GOT3 (cell line): Measurements from ENCODE around the gene AJAP1.

Source experiments
- DNase-seq: peaks from one replicate; lab custom pipeline; 2025; ENCODE audit warnings: mixed read lengths; lab: John Stamatoyannopoulos, UW

AJAP1 gene

DNA sequence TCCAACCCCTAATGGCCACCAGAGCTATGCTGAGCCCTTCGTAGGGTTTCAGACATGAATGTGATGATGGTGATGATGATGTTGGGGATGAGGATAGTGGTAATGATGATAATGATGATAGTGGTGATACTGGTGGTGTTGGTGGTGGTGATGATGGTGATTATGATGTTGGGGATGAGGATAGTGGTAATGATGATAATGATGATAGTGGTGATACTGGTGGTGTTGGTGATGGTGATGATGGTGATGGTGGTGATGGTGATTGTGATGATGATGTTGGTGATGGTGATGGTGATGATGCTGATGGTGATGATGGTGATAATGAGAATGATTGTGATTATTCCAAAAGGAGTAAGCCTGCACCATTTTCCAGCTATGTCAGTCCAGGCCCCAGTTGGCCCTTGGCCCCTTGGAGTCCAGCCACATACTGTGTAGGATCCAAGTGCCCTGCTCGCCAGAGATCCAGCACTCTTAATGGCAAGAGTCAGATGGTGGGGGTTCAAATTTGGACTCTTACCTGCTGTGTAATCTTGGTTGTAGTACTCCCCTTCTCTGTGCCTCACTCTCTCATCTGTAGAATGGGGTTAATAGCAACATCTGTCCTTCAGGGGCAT is 28.3 kb downstream of the AJAP1 start:
- no peak for DNase-seq

DNA sequence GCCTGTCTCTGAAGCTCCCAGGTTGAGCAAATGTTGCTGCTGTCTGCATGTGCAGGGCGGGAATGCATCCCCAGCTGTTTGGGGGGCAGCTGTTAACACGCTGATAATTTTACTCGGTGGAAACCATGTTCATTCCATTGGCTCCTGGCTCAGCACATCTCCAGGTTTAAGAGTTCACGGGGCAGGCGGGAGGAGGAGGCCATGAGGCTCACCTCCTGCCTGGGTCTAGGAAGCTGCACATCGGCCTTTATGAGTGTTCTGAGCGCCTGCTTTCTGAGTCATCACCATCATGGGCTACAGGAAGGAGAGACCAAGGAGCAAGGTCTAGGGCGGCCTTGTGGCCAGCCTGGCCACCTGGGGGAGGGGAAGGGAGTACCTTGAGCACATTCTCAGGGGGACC is 29.7 kb downstream of the AJAP1 start:
- no peak for DNase-seq

GRCh38 chr1:4684864-4685522 is 30.6 kb downstream of the AJAP1 start:
- no peak for DNase-seq

- DNase-seq = no peak
These were observed 31.1 kb downstream of the AJAP1 start for GRCh38 chr1:4685523-4685865.

GRCh38 chr1:4687943-4688342 is 33.5 kb downstream of the AJAP1 start:
- no peak for DNase-seq

DNA sequence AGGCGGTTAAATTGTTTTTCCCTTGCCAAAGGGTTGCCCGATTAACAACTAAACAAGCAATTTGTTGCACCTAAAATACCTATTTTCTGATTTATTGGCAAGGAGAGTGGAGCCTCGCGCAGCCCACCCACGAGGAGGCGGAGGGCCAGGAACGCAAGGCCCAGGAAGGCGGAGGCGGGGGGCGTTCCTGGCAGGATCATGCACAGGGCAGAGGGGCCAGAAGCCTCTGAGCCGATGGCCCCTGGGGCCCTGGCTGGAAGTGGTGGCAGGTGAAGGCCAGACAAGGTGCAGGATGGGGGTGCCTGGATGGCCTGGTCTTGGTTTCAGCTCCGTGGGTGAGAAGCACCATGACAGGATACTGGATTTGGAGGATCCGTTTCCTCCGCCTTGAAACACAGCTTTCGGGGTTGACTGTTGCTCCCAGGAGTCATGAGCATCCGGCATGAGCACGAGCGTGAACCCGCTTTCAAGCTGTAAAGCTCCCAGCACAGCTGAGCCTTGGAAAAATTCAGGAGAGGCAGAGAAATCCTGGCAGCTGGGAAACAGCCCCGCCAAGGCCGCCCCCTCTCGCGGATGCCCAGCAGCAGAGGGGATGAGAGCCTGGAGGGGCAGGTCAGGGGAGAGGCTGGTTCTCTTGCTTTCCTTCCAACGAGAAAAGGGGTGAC is 35.0 kb downstream of the AJAP1 start:
- DNase-seq = no peak

DNA sequence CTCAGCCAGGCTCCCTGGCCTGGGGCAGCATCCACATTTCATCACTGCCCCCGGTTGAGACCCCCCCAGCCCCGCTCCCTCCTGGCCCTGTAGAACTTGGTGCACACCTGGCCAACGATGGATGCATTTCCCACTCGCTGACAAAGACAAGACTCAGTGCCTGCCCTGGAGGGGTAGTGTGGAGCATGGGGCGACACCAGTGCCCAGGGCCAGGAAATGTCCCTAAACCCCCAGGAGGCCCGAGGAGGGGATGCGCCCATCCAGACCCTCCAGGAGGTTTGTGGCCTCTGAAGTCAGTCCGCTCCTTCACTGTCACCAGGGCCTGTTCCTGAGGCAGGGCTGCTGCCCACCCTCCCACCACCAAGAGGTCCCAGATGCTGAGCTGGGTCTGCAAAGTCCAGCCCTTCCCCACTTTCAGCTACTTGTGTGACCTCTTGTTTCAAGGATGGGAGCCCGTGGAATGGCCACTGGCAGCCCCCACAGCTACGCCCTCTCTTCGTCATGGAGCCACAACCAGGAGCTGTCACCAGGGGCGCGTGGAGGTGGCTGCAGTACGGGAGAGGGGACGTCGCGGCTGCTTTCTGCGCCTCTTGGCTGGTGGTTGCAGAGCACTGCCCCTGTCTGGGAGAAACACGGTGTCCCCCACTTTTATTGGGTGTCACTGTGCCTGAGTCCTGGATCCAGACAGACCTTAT is 35.7 kb downstream of the AJAP1 start:
- no peak for DNase-seq

DNA sequence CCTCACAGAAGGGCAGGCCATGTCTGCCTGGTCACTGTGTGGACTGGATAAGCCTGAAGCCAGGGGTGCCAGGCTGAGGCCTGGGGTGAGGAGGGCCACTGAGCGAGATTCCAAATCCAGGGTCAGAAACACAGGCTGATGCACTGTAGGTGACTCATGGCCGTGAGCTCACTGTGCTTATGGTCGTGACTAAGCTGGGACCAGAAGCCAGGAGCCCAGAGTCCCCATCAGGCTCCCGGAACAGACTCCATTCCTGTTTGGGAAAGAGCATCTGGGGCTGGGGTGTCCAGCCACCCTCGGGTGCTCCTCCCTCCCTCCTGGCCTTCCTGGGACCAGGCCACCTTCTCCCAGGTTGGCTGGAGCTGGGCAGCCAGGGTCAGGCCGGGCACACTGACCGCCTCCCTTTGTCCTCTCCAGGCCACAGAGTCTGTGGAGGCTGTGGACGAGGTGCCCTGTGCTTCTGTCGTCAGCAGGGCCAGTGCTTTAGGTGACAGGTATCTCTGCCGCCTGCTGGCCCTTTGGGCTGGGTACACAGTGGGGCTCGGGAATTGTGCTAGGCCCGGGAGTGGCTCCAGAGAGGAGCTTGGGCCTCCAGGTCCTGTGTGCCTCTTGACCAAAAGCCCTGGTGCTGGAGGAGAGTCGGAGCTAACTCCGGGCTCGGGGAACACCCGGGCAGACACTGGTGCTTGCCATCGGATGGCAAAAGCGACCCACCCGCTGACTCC is 36.7 kb downstream of the AJAP1 start:
- DNase-seq = no peak

GRCh38 chr1:4691766-4692405 is 37.5 kb downstream of the AJAP1 start:
- DNase-seq = no peak

- no peak for DNase-seq
These were observed 38.0 kb downstream of the AJAP1 start for GRCh38 chr1:4692437-4692836.

DNA sequence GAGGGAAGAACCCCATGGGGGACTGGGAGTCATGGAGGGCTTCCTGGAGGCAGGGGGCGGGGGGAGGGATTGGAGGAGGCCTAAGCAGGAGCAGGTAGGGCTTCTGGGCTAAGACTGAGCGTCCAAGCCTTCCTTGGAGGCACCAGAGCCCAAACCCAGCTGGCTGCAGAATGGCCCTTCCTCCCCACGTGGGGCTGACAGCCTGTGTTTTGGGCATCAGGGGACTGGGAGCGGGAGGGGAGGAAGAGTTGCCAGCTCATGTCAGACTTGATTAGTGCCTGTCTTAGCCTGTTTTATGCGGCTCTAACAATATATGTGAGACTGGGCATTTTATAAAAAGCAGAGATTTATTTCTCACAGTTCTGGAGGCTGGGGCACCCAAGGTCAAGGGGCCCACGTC is 38.9 kb downstream of the AJAP1 start:
- DNase-seq = no peak

- no peak for DNase-seq
These were observed 39.5 kb downstream of the AJAP1 start for GRCh38 chr1:4693891-4694290.

- DNase-seq = no peak
These were observed 40.1 kb downstream of the AJAP1 start for GRCh38 chr1:4694492-4694891.

- DNase-seq = no peak
These were observed 40.8 kb downstream of the AJAP1 start for GRCh38 chr1:4695241-4695640.

- DNase-seq = no peak
These were observed 41.8 kb downstream of the AJAP1 start for GRCh38 chr1:4696161-4696745.

- DNase-seq = no peak
These were observed 42.3 kb downstream of the AJAP1 start for GRCh38 chr1:4696753-4697152.

GRCh38 chr1:4697801-4698200 is 43.4 kb downstream of the AJAP1 start:
- no peak for DNase-seq

- DNase-seq = no peak
These were observed 44.5 kb downstream of the AJAP1 start for GRCh38 chr1:4698911-4699310.

DNA sequence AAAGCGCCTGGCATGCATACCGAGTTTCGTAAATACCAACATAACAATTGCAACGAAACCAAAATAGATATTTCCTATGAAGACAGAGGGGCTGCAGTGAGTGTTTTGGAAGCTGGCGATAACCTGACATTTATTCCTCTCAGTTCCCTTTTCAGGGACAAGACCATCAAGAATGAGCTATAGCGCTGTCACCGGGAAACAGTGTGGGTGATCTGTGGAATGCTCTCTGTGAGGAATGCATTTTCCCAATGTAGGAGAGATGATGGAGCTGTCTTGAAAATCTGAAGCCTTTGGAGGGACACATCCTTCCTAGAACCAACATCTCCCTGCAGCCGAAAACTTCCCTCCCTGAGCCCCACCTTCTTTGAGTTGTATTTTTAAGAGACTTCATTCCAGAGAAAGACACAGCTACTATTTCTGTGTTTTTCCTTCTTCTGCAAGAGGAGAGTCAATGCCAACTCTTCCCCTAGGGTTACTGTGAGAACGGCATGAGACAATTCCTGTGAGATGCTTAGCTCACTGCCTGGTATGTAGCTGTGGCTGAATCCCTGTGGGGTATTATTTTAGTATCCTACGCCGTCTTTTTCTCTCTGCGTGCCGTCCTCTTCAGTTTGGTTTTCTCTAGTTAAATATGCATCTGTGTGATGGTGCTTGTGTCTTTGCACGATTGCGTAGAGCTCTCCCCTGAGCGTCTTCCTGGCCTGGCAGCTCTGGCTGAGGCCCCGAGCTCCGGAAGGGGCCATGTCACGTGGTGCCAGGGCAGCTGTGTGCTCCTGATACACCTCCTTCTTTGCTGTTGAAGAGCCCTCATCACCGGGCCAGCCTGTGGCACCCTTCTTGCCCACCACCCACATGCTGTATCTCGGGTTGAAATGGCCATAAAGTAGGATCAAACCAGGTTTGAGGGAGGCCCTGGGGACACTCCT is 45.2 kb downstream of the AJAP1 start:
- DNase-seq = no peak

DNA sequence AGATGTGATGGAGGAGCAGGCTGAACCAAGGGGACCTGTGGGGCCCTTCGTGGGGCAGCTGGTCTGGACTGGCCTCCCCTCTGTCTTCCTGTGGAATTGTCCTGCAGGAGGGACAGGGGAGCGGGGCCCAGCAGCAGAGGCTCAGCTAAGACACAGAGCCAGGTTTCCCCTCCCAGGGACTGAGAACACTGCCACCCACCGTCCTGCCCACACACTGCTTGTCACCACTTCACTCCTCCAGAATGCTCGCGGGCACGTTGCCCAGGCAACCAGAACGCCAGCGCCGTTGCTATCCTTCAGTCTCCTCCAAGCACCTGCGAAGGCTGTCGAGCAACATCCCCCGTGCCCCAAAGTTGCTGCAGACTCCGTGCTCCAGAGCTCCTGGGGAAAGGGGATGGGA is 46.4 kb downstream of the AJAP1 start:
- DNase-seq = no peak
